Neural cell (in vitro differentiated cells): ENCODE data around the gene LRRC52. TPM values are rescaled to one million over a fixed set of nuclear protein-coding genes. Genes with fewer than 3 reads are reported as not detected.

Experiments
- H2AFZ ChIP-seq: fragments of 200-600, 300-800 bp; sonication (generic), shearing (Covaris generic); 2 replicates; pipeline ENCODE4 v1.6.0; 2014; ENCODE audit warnings: low read depth, mild to moderate bottlenecking, antibody characterized with exemption, low read length, moderate library complexity
- H3F3A ChIP-seq: fragments of 200-600 bp; shearing (Covaris generic); 2 replicates; pipeline ENCODE4 v1.6.1; 2016; ENCODE audit warnings: mild to moderate bottlenecking, moderate library complexity, mixed read lengths, antibody characterized with exemption, low read length; ENCODE audit not compliant: insufficient read depth, poor library complexity, severe bottlenecking
- H3K27ac ChIP-seq: fragments of 200-600, 300-800 bp; sonication (generic), shearing (Covaris generic); 2 replicates; pipeline ENCODE4 v1.5.1; 2014; ENCODE audit warnings: mild to moderate bottlenecking, low read length, moderate library complexity
- H3K27me3 ChIP-seq: fragments of 300-800, 200-600 bp; sonication (generic), shearing (Covaris generic); 2 replicates; pipeline ENCODE4 v1.6.0; 2014; ENCODE audit warnings: mild to moderate bottlenecking, low read depth, low read length, moderate library complexity; ENCODE audit not compliant: insufficient read depth
- H3K36me3 ChIP-seq: fragments of 300-800, 200-600 bp; sonication (generic), shearing (Covaris generic); 2 replicates; pipeline ENCODE4 v1.5.1; 2014; ENCODE audit warnings: mild to moderate bottlenecking, antibody characterized with exemption, low read length, moderate library complexity; ENCODE audit not compliant: insufficient read depth
- H3K4me2 ChIP-seq: fragments of 300-800, 200-600 bp; sonication (generic), shearing (Covaris generic); 2 replicates; pipeline ENCODE4 v1.6.0; 2014; ENCODE audit warnings: mild to moderate bottlenecking, low read length
- H3K4me3 ChIP-seq: fragments of 300-800, 200-600 bp; sonication (generic), shearing (Covaris generic); 2 replicates; pipeline ENCODE4 v1.5.1; 2014; ENCODE audit warnings: mild to moderate bottlenecking, low read length, moderate library complexity
- H3K79me2 ChIP-seq: fragments of 200-600 bp; shearing (Covaris generic); replicated peaks from 2 replicates; pipeline ENCODE4 v1.6.0; 2014; ENCODE audit warnings: mild to moderate bottlenecking, low read length, moderate library complexity; ENCODE audit not compliant: insufficient read depth
- H3K9ac ChIP-seq: fragments of 300-800, 200-600 bp; sonication (generic), shearing (Covaris generic); 2 replicates; pipeline ENCODE4 v1.6.1; 2016; ENCODE audit warnings: mild to moderate bottlenecking, low read length, mixed read lengths
- H3K9me2 ChIP-seq: fragments of 200-600 bp; shearing (Covaris generic); 2 replicates; pipeline ENCODE4 v1.6.1; 2016; ENCODE audit warnings: mild to moderate bottlenecking, low read length, mixed read lengths; ENCODE audit not compliant: insufficient read depth
- H3K9me3 ChIP-seq: fragments of 200-600, 300-800 bp; sonication (generic), shearing (Covaris generic); 2 replicates; pipeline ENCODE4 v1.6.1; 2016; ENCODE audit warnings: mild to moderate bottlenecking, mixed run types, low read length, moderate library complexity, mixed read lengths
- H4K20me1 ChIP-seq: fragments of 200-600 bp; shearing (Covaris generic); 2 replicates; pipeline ENCODE4 v1.6.1; 2016; ENCODE audit warnings: mild to moderate bottlenecking, mixed run types; ENCODE audit not compliant: insufficient read depth
- EP300 ChIP-seq: fragments of 450-650 bp; conservative IDR thresholded peaks from 2 replicates; pipeline ENCODE4 v1.6.1; 2014; ENCODE audit warnings: antibody characterized with exemption, mild to moderate bottlenecking, moderate library complexity; ENCODE audit not compliant: poor library complexity, severe bottlenecking
- EZH2 ChIP-seq: fragments of 200-600, 300-800 bp; shearing (Covaris generic), sonication (generic); IDR thresholded peaks from 2 replicates; pipeline ENCODE4 v1.6.1; 2014; ENCODE audit warnings: antibody characterized with exemption, low read length, borderline replicate concordance, mild to moderate bottlenecking; ENCODE audit not compliant: insufficient read depth, poor library complexity, severe bottlenecking
- MXI1 ChIP-seq: fragments of 450-650 bp; conservative IDR thresholded peaks from 2 replicates; pipeline ENCODE4 v1.6.1; 2014; ENCODE audit warnings: antibody characterized with exemption, mild to moderate bottlenecking; ENCODE audit not compliant: poor library complexity, severe bottlenecking
- POLR2AphosphoS5 ChIP-seq: IDR thresholded peaks from 2 replicates; pipeline ENCODE4 v1.6.1; 2012
- RAD21 ChIP-seq: fragments of 450-650 bp; conservative IDR thresholded peaks from 2 replicates; pipeline ENCODE4 v1.6.1; 2014; ENCODE audit warnings: antibody characterized with exemption, mild to moderate bottlenecking, moderate library complexity
- SMC3 ChIP-seq: fragments of 450-650 bp; conservative IDR thresholded peaks from 2 replicates; pipeline ENCODE4 v1.6.1; 2014; ENCODE audit warnings: antibody characterized with exemption, mild to moderate bottlenecking, moderate library complexity; ENCODE audit not compliant: poor library complexity
- TAF1 ChIP-seq: IDR thresholded peaks from 2 replicates; pipeline ENCODE4 v1.6.1; 2012; ENCODE audit warnings: low read depth
- polyA plus RNA-seq: library from polyadenylated mRNA; depleted of rRNA; stranded (reverse); fragments of >200 nt; gene quantifications from 2 replicates; pipeline ENCODE4 v1.2.3, GENCODE V29; 2014
- TF ChIP-seq, protein P1 (sequence below): fragments of 450-650 bp; IDR thresholded peaks from 2 replicates; pipeline ENCODE4 v1.5.1; 2014; ENCODE audit warnings: antibody characterized with exemption, mild to moderate bottlenecking, moderate library complexity; ENCODE audit not compliant: poor library complexity, severe bottlenecking
- TF ChIP-seq, protein P2 (sequence below): IDR thresholded peaks from 2 replicates; pipeline ENCODE4 v1.6.1; 2012; ENCODE audit warnings: borderline replicate concordance

Gene LRRC52
- polyA plus RNA-seq, 1 donor from 2014 or later, result not detected

DNA sequence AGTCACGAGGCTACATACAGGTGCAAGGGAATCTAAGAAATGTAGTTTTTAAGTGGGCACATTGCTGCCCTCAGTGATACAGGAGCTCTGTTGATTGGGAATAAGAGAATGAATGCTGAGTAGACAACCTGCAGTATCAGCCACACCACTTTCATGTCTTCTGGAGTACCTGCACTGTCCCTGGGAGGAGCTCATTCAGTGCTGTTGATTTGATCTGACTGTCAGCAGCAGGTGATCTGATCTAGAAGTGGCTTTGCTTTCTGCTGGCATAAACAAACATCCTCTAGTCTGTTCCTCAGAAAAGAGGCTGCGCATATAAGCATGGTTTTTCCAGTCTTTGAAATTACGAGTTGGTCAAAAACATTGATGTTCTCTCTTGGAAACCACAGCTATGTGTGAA is 35.5 kb upstream of the LRRC52 start:
- Histone ChIP-seq H3K4me3 (no peak overlapping the region), H2AFZ (no peak overlapping the region)
- TF ChIP-seq SMC3 (no peak), MXI1 (no peak), EP300 (no peak), POLR2AphosphoS5 (no peak), EZH2 (no peak), RAD21 (no peak), TAF1 (no peak)
- TF ChIP-seq, protein P1, sequence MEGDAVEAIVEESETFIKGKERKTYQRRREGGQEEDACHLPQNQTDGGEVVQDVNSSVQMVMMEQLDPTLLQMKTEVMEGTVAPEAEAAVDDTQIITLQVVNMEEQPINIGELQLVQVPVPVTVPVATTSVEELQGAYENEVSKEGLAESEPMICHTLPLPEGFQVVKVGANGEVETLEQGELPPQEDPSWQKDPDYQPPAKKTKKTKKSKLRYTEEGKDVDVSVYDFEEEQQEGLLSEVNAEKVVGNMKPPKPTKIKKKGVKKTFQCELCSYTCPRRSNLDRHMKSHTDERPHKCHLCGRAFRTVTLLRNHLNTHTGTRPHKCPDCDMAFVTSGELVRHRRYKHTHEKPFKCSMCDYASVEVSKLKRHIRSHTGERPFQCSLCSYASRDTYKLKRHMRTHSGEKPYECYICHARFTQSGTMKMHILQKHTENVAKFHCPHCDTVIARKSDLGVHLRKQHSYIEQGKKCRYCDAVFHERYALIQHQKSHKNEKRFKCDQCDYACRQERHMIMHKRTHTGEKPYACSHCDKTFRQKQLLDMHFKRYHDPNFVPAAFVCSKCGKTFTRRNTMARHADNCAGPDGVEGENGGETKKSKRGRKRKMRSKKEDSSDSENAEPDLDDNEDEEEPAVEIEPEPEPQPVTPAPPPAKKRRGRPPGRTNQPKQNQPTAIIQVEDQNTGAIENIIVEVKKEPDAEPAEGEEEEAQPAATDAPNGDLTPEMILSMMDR, result no peak
- TF ChIP-seq, protein P2, sequence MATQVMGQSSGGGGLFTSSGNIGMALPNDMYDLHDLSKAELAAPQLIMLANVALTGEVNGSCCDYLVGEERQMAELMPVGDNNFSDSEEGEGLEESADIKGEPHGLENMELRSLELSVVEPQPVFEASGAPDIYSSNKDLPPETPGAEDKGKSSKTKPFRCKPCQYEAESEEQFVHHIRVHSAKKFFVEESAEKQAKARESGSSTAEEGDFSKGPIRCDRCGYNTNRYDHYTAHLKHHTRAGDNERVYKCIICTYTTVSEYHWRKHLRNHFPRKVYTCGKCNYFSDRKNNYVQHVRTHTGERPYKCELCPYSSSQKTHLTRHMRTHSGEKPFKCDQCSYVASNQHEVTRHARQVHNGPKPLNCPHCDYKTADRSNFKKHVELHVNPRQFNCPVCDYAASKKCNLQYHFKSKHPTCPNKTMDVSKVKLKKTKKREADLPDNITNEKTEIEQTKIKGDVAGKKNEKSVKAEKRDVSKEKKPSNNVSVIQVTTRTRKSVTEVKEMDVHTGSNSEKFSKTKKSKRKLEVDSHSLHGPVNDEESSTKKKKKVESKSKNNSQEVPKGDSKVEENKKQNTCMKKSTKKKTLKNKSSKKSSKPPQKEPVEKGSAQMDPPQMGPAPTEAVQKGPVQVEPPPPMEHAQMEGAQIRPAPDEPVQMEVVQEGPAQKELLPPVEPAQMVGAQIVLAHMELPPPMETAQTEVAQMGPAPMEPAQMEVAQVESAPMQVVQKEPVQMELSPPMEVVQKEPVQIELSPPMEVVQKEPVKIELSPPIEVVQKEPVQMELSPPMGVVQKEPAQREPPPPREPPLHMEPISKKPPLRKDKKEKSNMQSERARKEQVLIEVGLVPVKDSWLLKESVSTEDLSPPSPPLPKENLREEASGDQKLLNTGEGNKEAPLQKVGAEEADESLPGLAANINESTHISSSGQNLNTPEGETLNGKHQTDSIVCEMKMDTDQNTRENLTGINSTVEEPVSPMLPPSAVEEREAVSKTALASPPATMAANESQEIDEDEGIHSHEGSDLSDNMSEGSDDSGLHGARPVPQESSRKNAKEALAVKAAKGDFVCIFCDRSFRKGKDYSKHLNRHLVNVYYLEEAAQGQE, result no peak

DNA sequence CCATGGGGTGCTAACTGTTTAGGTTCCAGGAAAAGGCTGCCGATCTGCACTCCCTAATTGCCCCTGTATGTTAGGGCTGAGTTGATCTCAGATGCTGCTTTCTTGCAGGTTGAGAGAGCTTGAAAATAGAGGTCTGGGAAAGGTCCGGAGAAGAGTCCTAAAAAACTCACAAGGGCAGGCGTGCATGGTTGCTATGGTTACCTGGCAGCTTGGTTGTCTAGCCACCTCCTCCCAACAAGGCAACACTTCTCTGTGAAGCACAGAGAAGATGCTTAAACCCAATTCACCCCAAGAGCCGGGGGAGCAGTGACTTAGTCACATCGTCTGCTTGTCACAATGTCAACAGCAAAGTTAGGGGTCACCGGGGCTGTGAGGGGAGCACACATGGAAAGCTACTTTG is 31.0 kb upstream of the LRRC52 start:
- no peaks in the 10 kb centered on the region for H3K36me3 ChIP-seq
- no peak overlapping the region for H3K9ac ChIP-seq
- no peaks in the 10 kb centered on the region for H3K27me3 ChIP-seq
- H3K4me3 ChIP-seq, result no peak overlapping the region
- H3K79me2 ChIP-seq, result no peaks in the 10 kb centered on the region
- no peak overlapping the region for H3K4me2 ChIP-seq
- no peak overlapping the region for H3K27ac ChIP-seq
- H3K9me3 ChIP-seq, result no peaks in the 10 kb centered on the region
- TF ChIP-seq EZH2 (no peak), EP300 (no peak), TAF1 (no peak), RAD21 (no peak), POLR2AphosphoS5 (no peak), SMC3 (no peak), MXI1 (no peak)
- TF ChIP-seq, protein P1, result no peak
- TF ChIP-seq, protein P2, result no peak
- no peaks in the 10 kb centered on the region for H3K9me2 ChIP-seq
- no peaks in the 10 kb centered on the region for H3F3A ChIP-seq
- H2AFZ ChIP-seq, result no peak overlapping the region
- no peaks in the 10 kb centered on the region for H4K20me1 ChIP-seq

More for the DNA sequence above, 35.5 kb upstream of the LRRC52 start:
- H3K9me3 ChIP-seq, result no peaks in the 10 kb centered on the region
- no peaks in the 10 kb centered on the region for H3K79me2 ChIP-seq
- no peak overlapping the region for H3K27ac ChIP-seq
- no peaks in the 10 kb centered on the region for H3K36me3 ChIP-seq
- no peaks in the 10 kb centered on the region for H3K9me2 ChIP-seq
- no peaks in the 10 kb centered on the region for H3K27me3 ChIP-seq
- no peaks in the 10 kb centered on the region for H3F3A ChIP-seq
- H3K4me2 ChIP-seq, result no peak overlapping the region
- no peaks in the 10 kb centered on the region for H4K20me1 ChIP-seq
- no peak overlapping the region for H3K9ac ChIP-seq
